Loucy (cell line): Measurements from ENCODE around the gene KDM5A.

Experiments
- EZH2phosphoT487 ChIP-seq: fragments of 200-600 bp; IDR thresholded peaks from 2 replicates; pipeline ENCODE4 v1.6.1; 2018; ENCODE audit warnings: antibody characterized with exemption, mild to moderate bottlenecking, moderate library complexity, borderline replicate concordance
- TF ChIP-seq, protein P1 (sequence below): fragments of 200-600 bp; sonication (generic); conservative IDR thresholded peaks from 2 replicates; pipeline ENCODE4 v1.5.1; 2014; ENCODE audit warnings: mild to moderate bottlenecking, antibody characterized with exemption, low read length

DNA sequence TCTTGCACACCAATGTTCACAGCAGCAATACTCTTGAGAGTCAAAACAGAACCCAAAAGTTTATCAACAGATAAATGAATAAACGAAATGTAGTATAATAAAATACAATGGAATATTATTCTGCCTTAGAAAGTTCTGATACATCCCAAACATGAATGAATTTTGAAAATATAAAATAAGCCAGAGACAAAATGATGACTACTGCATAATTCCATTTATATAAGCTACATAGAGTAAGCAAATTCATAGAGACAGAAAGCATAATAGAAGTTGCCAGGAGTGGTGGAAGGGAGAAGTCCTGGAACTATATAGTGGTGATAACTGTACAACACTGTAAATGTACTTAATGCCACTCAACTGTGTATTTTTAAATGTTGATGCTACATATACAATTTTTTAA lies 21.1 kb downstream of the KDM5A start:
- TF ChIP-seq, protein P1, sequence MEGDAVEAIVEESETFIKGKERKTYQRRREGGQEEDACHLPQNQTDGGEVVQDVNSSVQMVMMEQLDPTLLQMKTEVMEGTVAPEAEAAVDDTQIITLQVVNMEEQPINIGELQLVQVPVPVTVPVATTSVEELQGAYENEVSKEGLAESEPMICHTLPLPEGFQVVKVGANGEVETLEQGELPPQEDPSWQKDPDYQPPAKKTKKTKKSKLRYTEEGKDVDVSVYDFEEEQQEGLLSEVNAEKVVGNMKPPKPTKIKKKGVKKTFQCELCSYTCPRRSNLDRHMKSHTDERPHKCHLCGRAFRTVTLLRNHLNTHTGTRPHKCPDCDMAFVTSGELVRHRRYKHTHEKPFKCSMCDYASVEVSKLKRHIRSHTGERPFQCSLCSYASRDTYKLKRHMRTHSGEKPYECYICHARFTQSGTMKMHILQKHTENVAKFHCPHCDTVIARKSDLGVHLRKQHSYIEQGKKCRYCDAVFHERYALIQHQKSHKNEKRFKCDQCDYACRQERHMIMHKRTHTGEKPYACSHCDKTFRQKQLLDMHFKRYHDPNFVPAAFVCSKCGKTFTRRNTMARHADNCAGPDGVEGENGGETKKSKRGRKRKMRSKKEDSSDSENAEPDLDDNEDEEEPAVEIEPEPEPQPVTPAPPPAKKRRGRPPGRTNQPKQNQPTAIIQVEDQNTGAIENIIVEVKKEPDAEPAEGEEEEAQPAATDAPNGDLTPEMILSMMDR = no peak
- no peak for TF ChIP-seq EZH2phosphoT487
